Hepatocyte (in vitro differentiated cells): Measurements from ENCODE around the gene SH3PXD2B. TPM values are rescaled to one million over a fixed set of nuclear protein-coding genes. Genes with fewer than 3 reads are reported as not detected.
"Not testable (repeated sequence)": the region's sequence is repeated elsewhere in the genome, so short reads cannot be mapped to it uniquely, and the experiment has no call there.

Source experiments
- DNase-seq: peaks from one replicate; pipeline ENCODE4 v3.0.0-alpha.2; 2016; ENCODE audit warnings: low spot score
- H2AFZ ChIP-seq: fragments of 200-600 bp; sonication (generic); 2 replicates; pipeline ENCODE4 v1.6.0; 2016; ENCODE audit warnings: antibody characterized with exemption, mild to moderate bottlenecking
- H3K27ac ChIP-seq: fragments of 200-600 bp; sonication (generic); 2 replicates; pipeline ENCODE4 v1.5.1; 2016; ENCODE audit warnings: mild to moderate bottlenecking
- H3K27me3 ChIP-seq: fragments of 200-600 bp; sonication (generic); 2 replicates; pipeline ENCODE4 v1.6.1; 2016
- H3K36me3 ChIP-seq: fragments of 200-600 bp; sonication (generic); replicated peaks from 2 replicates; pipeline ENCODE4 v1.5.1; 2016; ENCODE audit warnings: low read depth; ENCODE audit not compliant: insufficient read depth
- H3K4me1 ChIP-seq: fragments of 200-600 bp; sonication (generic); 2 replicates; pipeline ENCODE4 v1.5.1; 2016; ENCODE audit warnings: mild to moderate bottlenecking, moderate library complexity; ENCODE audit not compliant: insufficient read depth
- H3K4me2 ChIP-seq: fragments of 200-600 bp; sonication (generic); 2 replicates; pipeline ENCODE4 v1.6.0; 2016
- H3K4me3 ChIP-seq: fragments of 200-600 bp; sonication (generic); 2 replicates; pipeline ENCODE4 v1.5.1; 2016; ENCODE audit warnings: mild to moderate bottlenecking
- H3K79me2 ChIP-seq: fragments of 200-600 bp; sonication (generic); 2 replicates; pipeline ENCODE4 v1.6.0; 2017; ENCODE audit warnings: mild to moderate bottlenecking
- H3K9me2 ChIP-seq: fragments of 200-600 bp; sonication (generic); replicated peaks from 2 replicates; pipeline ENCODE4 v1.6.0; 2017; ENCODE audit warnings: mild to moderate bottlenecking; ENCODE audit not compliant: insufficient read depth
- H3K9me3 ChIP-seq: fragments of 200-600 bp; sonication (generic); 2 replicates; pipeline ENCODE4 v1.5.1; 2016; ENCODE audit warnings: low read depth, mild to moderate bottlenecking
- H4K20me1 ChIP-seq: fragments of 200-600 bp; sonication (generic); 2 replicates; pipeline ENCODE4 v1.6.0; 2016; ENCODE audit warnings: mild to moderate bottlenecking; ENCODE audit not compliant: insufficient read depth, poor library complexity, severe bottlenecking
- CTCF ChIP-seq: fragments of 200-600 bp; sonication (generic); IDR thresholded peaks from 2 replicates; pipeline ENCODE4 v1.5.1; 2016; ENCODE audit warnings: antibody characterized with exemption, mild to moderate bottlenecking; ENCODE audit not compliant: poor library complexity
- EZH2 ChIP-seq: fragments of 200-600 bp; sonication (generic); IDR thresholded peaks from 2 replicates; pipeline ENCODE4 v1.6.1; 2016; ENCODE audit warnings: antibody characterized with exemption, mild to moderate bottlenecking, borderline replicate concordance
- EZH2phosphoT487 ChIP-seq: fragments of 200-600 bp; sonication (generic); IDR thresholded peaks from one replicate; pipeline ENCODE4 v1.6.1; 2018; ENCODE audit warnings: antibody characterized with exemption, mild to moderate bottlenecking, low read depth, moderate library complexity; ENCODE audit not compliant: unreplicated experiment, severe bottlenecking
- WGBS: methylation state at CpG from one replicate; pipeline ENCODE4 v1.1.6; 2016; ENCODE audit warnings: low lambda C conversion rate; ENCODE audit errors: missing lambda C conversion rate; 5-methylcytosine and 5-hydroxymethylcytosine counted together
- polyA plus RNA-seq: library from polyadenylated mRNA; unstranded; fragments of >200 nt; fragmentation: Nextera tagmentation; extraction: Ambion mirVana; gene quantifications from 2 replicates; pipeline ENCODE4 v1.2.1, GENCODE V29; 2016
- total RNA-seq: library from RNA; depleted of rRNA; stranded (reverse); fragments of >200 nt; gene quantifications from 2 replicates; pipeline ENCODE4 v1.2.3, GENCODE V29; 2014

The SH3PXD2B gene
- total and polyA plus RNA-seq, 2 experiments from 2014 or later: 27.8 to 28.5 TPM

- Histone ChIP-seq H3K36me3 (no peaks in the 10 kb centered on the region), H3K9me3 (no peaks in the 10 kb centered on the region), H3K79me2 (peaks cover 9% of the 10 kb centered on the region), H3K9me2 (no peaks in the 10 kb centered on the region), H2AFZ (no peak overlapping the region), H3K4me3 (no peak overlapping the region), H3K27ac (peak overlapping the region; percentile 87), H3K27me3 (no peaks in the 10 kb centered on the region), H3K4me1 (peaks cover 29% of the 10 kb centered on the region), H3K4me2 (no peak overlapping the region), H4K20me1 (no peaks in the 10 kb centered on the region)
- no peak for DNase-seq
- WGBS: 96% methylated on average over 4 of the region's 4 CpGs
- TF ChIP-seq EZH2phosphoT487 (no peak), CTCF (no peak), EZH2 (no peak)
Measured at GRCh38 chr5:172410160-172410559, 44.2 kb downstream of the SH3PXD2B start.

- not testable (repeated sequence) for H3K79me2 ChIP-seq, H3K27me3 ChIP-seq, H3K36me3 ChIP-seq, H2AFZ ChIP-seq, H3K27ac ChIP-seq, H3K9me2 ChIP-seq, H3K4me2 ChIP-seq, H3K9me3 ChIP-seq, H3K4me3 ChIP-seq, H4K20me1 ChIP-seq, DNase-seq
- WGBS: 97% methylated on average over 5 of the region's 5 CpGs
- peaks cover 22% of the 10 kb centered on the region for H3K4me1 ChIP-seq
Measured at GRCh38 chr5:172409477-172409876, 44.8 kb downstream of the SH3PXD2B start.

- DNase-seq: no peak
- Histone ChIP-seq H3K79me2 (peaks cover 9% of the 10 kb centered on the region), H3K9me3 (no peaks in the 10 kb centered on the region), H3K9me2 (no peaks in the 10 kb centered on the region), H2AFZ (no peak overlapping the region), H3K4me1 (peaks cover 26% of the 10 kb centered on the region), H3K27me3 (no peaks in the 10 kb centered on the region), H4K20me1 (no peaks in the 10 kb centered on the region), H3K27ac (peak overlapping the region; percentile 47), H3K4me3 (no peak overlapping the region), H3K36me3 (no peaks in the 10 kb centered on the region), H3K4me2 (no peak overlapping the region)
- TF ChIP-seq EZH2: no peak
- 79% methylated on average over 9 of the region's 9 CpGs for WGBS
Measured at GRCh38 chr5:172407822-172408221, 46.5 kb downstream of the SH3PXD2B start.

- DNase-seq: no peak
- Histone ChIP-seq H3K79me2 (peaks cover 9% of the 10 kb centered on the region), H3K27ac (peak overlapping the region; percentile 47), H4K20me1 (no peaks in the 10 kb centered on the region), H3K4me3 (no peak overlapping the region), H2AFZ (no peak overlapping the region), H3K27me3 (no peaks in the 10 kb centered on the region), H3K36me3 (no peaks in the 10 kb centered on the region), H3K4me2 (no peak overlapping the region), H3K9me3 (no peaks in the 10 kb centered on the region), H3K4me1 (peaks cover 25% of the 10 kb centered on the region), H3K9me2 (no peaks in the 10 kb centered on the region)
- 89% methylated on average over 3 of the region's 3 CpGs for WGBS
- TF ChIP-seq EZH2phosphoT487 (no peak), CTCF (no peak), EZH2 (no peak)
Measured at GRCh38 chr5:172407241-172407691, 47.1 kb downstream of the SH3PXD2B start.
